A549 (cell line): ENCODE results near the gene CSTB. TPM values are rescaled to one million over a fixed set of nuclear protein-coding genes. Genes with fewer than 3 reads are reported as not detected.

Experiments
- ATAC-seq, 2 experiments: fragments of 200-7000 bp in 1 of 2; fragments of >200 bp in 1 of 2; cut with Nextera tagmentation in 1 of 2; cut with Tn5 transposase in 1 of 2; 3 replicates each; pipeline versions ENCODE4 v1.8.0 to v1.9.1; 2018 to 2020; ENCODE audit warnings: mild to moderate bottlenecking in 1 of 2, moderate library complexity in 1 of 2
- CTCF ChIA-PET: fragments of 300-600 bp; sonication (Branson Sonifier 250); formaldehyde crosslinking; extraction: SDS; loops from one replicate; lab custom pipeline; 2021; ENCODE audit warnings: antibody characterized with exemption, inconsistent platforms; lab: Yijun Ruan, JAX
- POLR2A ChIA-PET: fragments of 350-600 bp; formaldehyde crosslinking; extraction: SDS; loops from one replicate; lab custom pipeline; 2021; ENCODE audit warnings: antibody characterized with exemption, inconsistent platforms; lab: Yijun Ruan, JAX
- DNase-seq, 2 experiments: peaks; one replicate each; pipeline versions ENCODE4 v3.0.0 to v3.0.0-alpha.2; 2011 to 2016; ENCODE audit warnings: low read depth in 1 of 2, low spot score in 1 of 2
- FAIRE-seq: peaks from 2 replicates; lab custom pipeline; 2011; peaks lifted over from hg19 to GRCh38; lab: Jason Lieb, UNC
- H3K27ac ChIP-seq, 2 experiments: fragments of >200 bp; sonication (Bioruptor Twin); formaldehyde crosslinking; 3 replicates each; pipeline ENCODE4 v1.5.1; 2016 to 2017
- H3K4me1 ChIP-seq: fragments of >200 bp; sonication (Bioruptor Twin); formaldehyde crosslinking; 3 replicates; pipeline ENCODE4 v1.6.1; 2016
- H3K4me2 ChIP-seq: fragments of >200 bp; sonication (Bioruptor Twin); formaldehyde crosslinking; 3 replicates; pipeline ENCODE4 v1.6.1; 2016
- H3K4me3 ChIP-seq: fragments of >200 bp; sonication (Bioruptor Twin); formaldehyde crosslinking; 3 replicates; pipeline ENCODE4 v1.5.1; 2016
- H3K9me3 ChIP-seq: fragments of >200 bp; sonication (Bioruptor Twin); formaldehyde crosslinking; 3 replicates; pipeline ENCODE4 v1.6.1; 2016
- CHD2 ChIP-seq: fragments of 150-350 bp; IDR thresholded peaks from 2 replicates; pipeline ENCODE4 v1.6.1; 2014; ENCODE audit warnings: low read length; ENCODE audit not compliant: partially characterized antibody
- GATA3 ChIP-seq: IDR thresholded peaks from 2 replicates; pipeline ENCODE4 v1.6.1; 2012; ENCODE audit warnings: borderline replicate concordance
- HEYL ChIP-seq: fragments of 250-450 bp; sonication (Bioruptor Pico); IDR thresholded peaks from 2 replicates; pipeline ENCODE4 v1.8.0; 2021; ENCODE audit warnings: mild to moderate bottlenecking, moderate library complexity
- HOXB5 ChIP-seq: fragments of 250-450 bp; sonication (Bioruptor Pico); IDR thresholded peaks from 2 replicates; pipeline ENCODE4 v1.5.0; 2020; ENCODE audit warnings: mild to moderate bottlenecking, moderate library complexity
- JUN ChIP-seq, 2 experiments: fragments of >200 bp; sonication (Bioruptor Twin); formaldehyde crosslinking; IDR thresholded peaks; 2 replicates in 1 of 2; 3 replicates in 1 of 2; pipeline ENCODE4 v1.6.1; 2016 to 2017
- KDM1A ChIP-seq: fragments of 200-600 bp; sonication (generic); IDR thresholded peaks from 2 replicates; pipeline ENCODE4 v1.6.1; 2016; ENCODE audit warnings: low read depth, mild to moderate bottlenecking
- KDM5A ChIP-seq: fragments of 200-600 bp; sonication (generic); IDR thresholded peaks from 2 replicates; pipeline ENCODE4 v1.6.1; 2016; ENCODE audit warnings: antibody characterized with exemption, mild to moderate bottlenecking
- MYC ChIP-seq: IDR thresholded peaks from 2 replicates; pipeline ENCODE4 v1.6.1; 2012; ENCODE audit warnings: mild to moderate bottlenecking, inconsistent platforms, low read length, improper control_type of control experiment, borderline replicate concordance
- PHF8 ChIP-seq: fragments of 200-600 bp; sonication (generic); IDR thresholded peaks from 2 replicates; pipeline ENCODE4 v1.6.1; 2016; ENCODE audit warnings: low read depth, mild to moderate bottlenecking, antibody characterized with exemption, moderate library complexity, borderline replicate concordance
- POLR2A ChIP-seq: IDR thresholded peaks from 2 replicates; pipeline ENCODE4 v1.6.1; 2012; ENCODE audit warnings: mild to moderate bottlenecking, low read length
- RAD21 ChIP-seq, 2 experiments: fragments of >200 bp in 1 of 2; sonication (Bioruptor Twin) in 1 of 2; formaldehyde crosslinking in 1 of 2; IDR thresholded peaks in 1 of 2; conservative IDR thresholded peaks in 1 of 2; 2 replicates in 1 of 2; 3 replicates in 1 of 2; pipeline ENCODE4 v1.6.1; 2012 to 2018; ENCODE audit warnings: inconsistent platforms in 1 of 2
- RCOR1 ChIP-seq: fragments of 150-350 bp; IDR thresholded peaks from 2 replicates; pipeline ENCODE4 v1.6.1; 2014; ENCODE audit warnings: antibody characterized with exemption, low read length, low read depth
- RNF2 ChIP-seq: fragments of 200-600 bp; sonication (generic); IDR thresholded peaks from 2 replicates; pipeline ENCODE4 v1.6.1; 2016; ENCODE audit warnings: low read depth, mild to moderate bottlenecking, antibody characterized with exemption, moderate library complexity, borderline replicate concordance
- SMC3 ChIP-seq: fragments of >200 bp; sonication (Bioruptor Twin); formaldehyde crosslinking; IDR thresholded peaks from 3 replicates; pipeline ENCODE4 v1.6.1; 2018; ENCODE audit warnings: inconsistent platforms
- TFCP2L1 ChIP-seq: fragments of 250-450 bp; sonication (Bioruptor Pico); IDR thresholded peaks from 2 replicates; pipeline ENCODE4 v1.5.0; 2021; ENCODE audit warnings: mild to moderate bottlenecking
- WGBS: methylation state at CpG from one replicate; pipeline ENCODE4 v1.1.6; 2017; ENCODE audit errors: missing lambda C conversion rate; 5-methylcytosine and 5-hydroxymethylcytosine counted together
- polyA plus RNA-seq, 4 experiments: library from polyadenylated mRNA; depleted of rRNA in 3 of 4; stranded (reverse); fragments of >200 nt; fragmentation: RNase III in 1 of 4; extraction: RNeasy Plus Mini Kit Qiagen cat#74134 plus additional on column Dnase treatment in 1 of 4; gene quantifications; 2 replicates in 3 of 4; 3 replicates in 1 of 4; pipeline ENCODE4 v1.2.3, GENCODE V29; 2011 to 2017
- TF ChIP-seq, protein P1 (sequence below): fragments of 150-350 bp; IDR thresholded peaks from 2 replicates; pipeline ENCODE4 v1.6.1; 2014; ENCODE audit warnings: low read depth, mild to moderate bottlenecking, low read length
- TF ChIP-seq, protein P2 (sequence below): fragments of 450-650 bp; IDR thresholded peaks from 2 replicates; pipeline ENCODE4 v1.6.1; 2014; ENCODE audit warnings: antibody characterized with exemption
- TF ChIP-seq, protein P3 (sequence below): fragments of 250-450 bp; sonication (Bioruptor Pico); IDR thresholded peaks from 2 replicates; pipeline ENCODE4 v1.5.0; 2021; ENCODE audit warnings: mild to moderate bottlenecking, moderate library complexity, borderline replicate concordance
- TF ChIP-seq, protein P4 (sequence below): fragments of 250-450 bp; sonication (Bioruptor Pico); IDR thresholded peaks from 2 replicates; pipeline ENCODE4 v1.5.0; 2020; ENCODE audit warnings: low read depth, mild to moderate bottlenecking, moderate library complexity
- TF ChIP-seq, protein P5 (sequence below): fragments of >200 bp; sonication (Bioruptor Twin); formaldehyde crosslinking; IDR thresholded peaks from 3 replicates; pipeline ENCODE4 v1.5.1; 2016
- TF ChIP-seq, protein P6 (sequence below): fragments of >200 bp; sonication (Bioruptor Twin); formaldehyde crosslinking; IDR thresholded peaks from 2 replicates; pipeline ENCODE4 v1.6.1; 2016
- TF ChIP-seq, protein P7 (sequence below): IDR thresholded peaks from 2 replicates; pipeline ENCODE4 v1.6.1; 2012

Gene CSTB
- polyA plus RNA-seq, 2 of the 4 experiments (the other 2 are of a cell fraction): 42.9 to 101 TPM

DNA sequence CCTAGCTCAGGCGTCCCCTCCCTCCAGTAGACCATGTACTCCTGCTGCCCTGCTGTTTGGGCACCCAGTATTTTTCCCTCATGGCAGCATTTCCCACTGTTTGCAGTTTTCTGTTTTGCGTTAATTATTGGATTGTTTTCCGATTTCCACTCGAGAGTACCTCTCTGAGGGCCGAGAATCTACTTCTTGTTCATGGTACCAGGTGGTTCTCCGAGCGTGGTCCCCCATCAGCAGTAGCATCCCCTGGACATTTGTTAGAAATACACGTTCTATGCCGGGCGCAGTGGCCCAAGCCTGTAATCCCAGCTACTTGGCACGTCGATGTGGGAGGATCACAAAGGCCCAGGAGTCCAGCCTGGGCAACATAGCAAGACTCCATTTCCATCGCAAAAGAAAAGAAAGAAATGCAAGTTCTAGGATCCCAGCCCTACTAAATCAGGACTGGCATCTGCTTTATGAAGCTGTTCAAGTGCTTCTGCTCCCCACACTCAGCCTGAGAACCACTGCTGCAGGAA is 14.0 kb upstream of the CSTB start (continued):
- TF ChIP-seq, protein P1, sequence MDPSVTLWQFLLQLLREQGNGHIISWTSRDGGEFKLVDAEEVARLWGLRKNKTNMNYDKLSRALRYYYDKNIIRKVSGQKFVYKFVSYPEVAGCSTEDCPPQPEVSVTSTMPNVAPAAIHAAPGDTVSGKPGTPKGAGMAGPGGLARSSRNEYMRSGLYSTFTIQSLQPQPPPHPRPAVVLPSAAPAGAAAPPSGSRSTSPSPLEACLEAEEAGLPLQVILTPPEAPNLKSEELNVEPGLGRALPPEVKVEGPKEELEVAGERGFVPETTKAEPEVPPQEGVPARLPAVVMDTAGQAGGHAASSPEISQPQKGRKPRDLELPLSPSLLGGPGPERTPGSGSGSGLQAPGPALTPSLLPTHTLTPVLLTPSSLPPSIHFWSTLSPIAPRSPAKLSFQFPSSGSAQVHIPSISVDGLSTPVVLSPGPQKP: no peak

DNA sequence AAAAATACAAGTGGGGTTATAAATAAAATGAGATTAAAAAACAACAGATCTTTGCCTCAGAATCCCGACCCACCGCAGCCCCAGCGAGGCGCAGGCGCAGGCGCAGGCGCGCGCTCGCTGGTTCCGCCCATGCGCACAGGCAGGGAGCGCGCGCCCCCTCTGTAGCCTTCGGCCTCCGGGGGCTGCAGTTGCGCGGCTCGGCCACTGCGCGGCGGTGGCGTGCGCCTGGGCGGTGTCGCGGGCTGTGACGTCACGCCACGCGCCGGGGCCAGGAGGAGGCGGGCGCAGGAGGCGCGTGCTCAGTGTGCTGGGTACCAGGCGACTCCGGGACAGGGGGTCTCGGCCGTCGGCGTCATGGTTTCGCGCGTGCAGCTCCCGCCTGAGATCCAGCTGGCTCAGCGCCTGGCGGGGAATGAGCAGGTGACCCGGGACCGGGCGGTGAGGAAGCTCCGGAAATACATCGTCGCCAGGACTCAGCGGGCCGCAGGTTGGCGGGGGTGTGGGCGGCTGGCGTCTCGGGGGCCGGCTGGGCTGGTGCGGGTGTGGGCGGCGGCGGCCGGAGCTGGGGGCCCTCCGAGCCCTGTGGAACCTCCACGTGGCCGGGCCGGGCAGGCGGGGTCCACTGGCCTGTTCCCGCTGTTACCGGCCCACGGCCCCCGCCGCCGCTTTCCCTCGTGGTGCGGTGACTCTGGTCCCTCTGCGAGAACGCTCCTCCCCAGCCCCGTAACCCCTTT is 13.3 kb upstream of the CSTB start, which contains the start of gene RRP1:
TSS of gene RRP1 (plus strand) at position 302 of the 734 bp plus-strand sequence. CDS start at position 355, 53 bp downstream.
- DNase-seq: peak; percentile 73 to 82
- H3K4me3 ChIP-seq: peak within 1 kb of the TSS; percentile 91
- CTCF ChIA-PET: interaction anchor here (0.6 to 2.7 kb wide), 14 partner anchors 9 to 797 kb away, joined by 3 to 12 read pairs (median 4); no protein-coding TSS in a partner anchor
- no peak for FAIRE-seq
- ATAC-seq: peak; percentile 89 to 92
- TF ChIP-seq, protein P2, sequence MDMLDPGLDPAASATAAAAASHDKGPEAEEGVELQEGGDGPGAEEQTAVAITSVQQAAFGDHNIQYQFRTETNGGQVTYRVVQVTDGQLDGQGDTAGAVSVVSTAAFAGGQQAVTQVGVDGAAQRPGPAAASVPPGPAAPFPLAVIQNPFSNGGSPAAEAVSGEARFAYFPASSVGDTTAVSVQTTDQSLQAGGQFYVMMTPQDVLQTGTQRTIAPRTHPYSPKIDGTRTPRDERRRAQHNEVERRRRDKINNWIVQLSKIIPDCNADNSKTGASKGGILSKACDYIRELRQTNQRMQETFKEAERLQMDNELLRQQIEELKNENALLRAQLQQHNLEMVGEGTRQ: no peak
- no peak for TF ChIP-seq RCOR1
- TF ChIP-seq MYC: peak; percentile 88
- TF ChIP-seq, protein P3, sequence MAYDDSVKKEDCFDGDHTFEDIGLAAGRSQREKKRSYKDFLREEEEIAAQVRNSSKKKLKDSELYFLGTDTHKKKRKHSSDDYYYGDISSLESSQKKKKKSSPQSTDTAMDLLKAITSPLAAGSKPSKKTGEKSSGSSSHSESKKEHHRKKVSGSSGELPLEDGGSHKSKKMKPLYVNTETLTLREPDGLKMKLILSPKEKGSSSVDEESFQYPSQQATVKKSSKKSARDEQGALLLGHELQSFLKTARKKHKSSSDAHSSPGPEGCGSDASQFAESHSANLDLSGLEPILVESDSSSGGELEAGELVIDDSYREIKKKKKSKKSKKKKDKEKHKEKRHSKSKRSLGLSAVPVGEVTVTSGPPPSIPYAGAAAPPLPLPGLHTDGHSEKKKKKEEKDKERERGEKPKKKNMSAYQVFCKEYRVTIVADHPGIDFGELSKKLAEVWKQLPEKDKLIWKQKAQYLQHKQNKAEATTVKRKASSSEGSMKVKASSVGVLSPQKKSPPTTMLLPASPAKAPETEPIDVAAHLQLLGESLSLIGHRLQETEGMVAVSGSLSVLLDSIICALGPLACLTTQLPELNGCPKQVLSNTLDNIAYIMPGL (CRISPR knock-in tag): no peak
- no peak for TF ChIP-seq CHD2
- TF ChIP-seq HOXB5 (CRISPR knock-in tag): no peak
- TF ChIP-seq KDM1A: no peak
- TF ChIP-seq PHF8: peak; percentile 66; the same call in 1 of the 2 replicates
- TF ChIP-seq, protein P4, sequence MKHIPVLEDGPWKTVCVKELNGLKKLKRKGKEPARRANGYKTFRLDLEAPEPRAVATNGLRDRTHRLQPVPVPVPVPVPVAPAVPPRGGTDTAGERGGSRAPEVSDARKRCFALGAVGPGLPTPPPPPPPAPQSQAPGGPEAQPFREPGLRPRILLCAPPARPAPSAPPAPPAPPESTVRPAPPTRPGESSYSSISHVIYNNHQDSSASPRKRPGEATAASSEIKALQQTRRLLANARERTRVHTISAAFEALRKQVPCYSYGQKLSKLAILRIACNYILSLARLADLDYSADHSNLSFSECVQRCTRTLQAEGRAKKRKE (CRISPR knock-in tag): no peak
- no peak for TF ChIP-seq TFCP2L1
- TF ChIP-seq, protein P5, sequence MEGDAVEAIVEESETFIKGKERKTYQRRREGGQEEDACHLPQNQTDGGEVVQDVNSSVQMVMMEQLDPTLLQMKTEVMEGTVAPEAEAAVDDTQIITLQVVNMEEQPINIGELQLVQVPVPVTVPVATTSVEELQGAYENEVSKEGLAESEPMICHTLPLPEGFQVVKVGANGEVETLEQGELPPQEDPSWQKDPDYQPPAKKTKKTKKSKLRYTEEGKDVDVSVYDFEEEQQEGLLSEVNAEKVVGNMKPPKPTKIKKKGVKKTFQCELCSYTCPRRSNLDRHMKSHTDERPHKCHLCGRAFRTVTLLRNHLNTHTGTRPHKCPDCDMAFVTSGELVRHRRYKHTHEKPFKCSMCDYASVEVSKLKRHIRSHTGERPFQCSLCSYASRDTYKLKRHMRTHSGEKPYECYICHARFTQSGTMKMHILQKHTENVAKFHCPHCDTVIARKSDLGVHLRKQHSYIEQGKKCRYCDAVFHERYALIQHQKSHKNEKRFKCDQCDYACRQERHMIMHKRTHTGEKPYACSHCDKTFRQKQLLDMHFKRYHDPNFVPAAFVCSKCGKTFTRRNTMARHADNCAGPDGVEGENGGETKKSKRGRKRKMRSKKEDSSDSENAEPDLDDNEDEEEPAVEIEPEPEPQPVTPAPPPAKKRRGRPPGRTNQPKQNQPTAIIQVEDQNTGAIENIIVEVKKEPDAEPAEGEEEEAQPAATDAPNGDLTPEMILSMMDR: peak; percentile 74
- TF ChIP-seq RAD21 (conservative IDR thresholded peaks at IDR 0.05 in 1 of 2, IDR thresholded peaks at IDR 0.05 in 1 of 2): peak; percentile 13 to 47; a peak in 4 of 5 replicates
- peak; percentile 68; the same call in 1 of the 2 replicates for TF ChIP-seq POLR2A
- no peak for TF ChIP-seq RNF2
- TF ChIP-seq, protein P6, sequence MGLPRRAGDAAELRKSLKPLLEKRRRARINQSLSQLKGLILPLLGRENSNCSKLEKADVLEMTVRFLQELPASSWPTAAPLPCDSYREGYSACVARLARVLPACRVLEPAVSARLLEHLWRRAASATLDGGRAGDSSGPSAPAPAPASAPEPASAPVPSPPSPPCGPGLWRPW: no peak
- TF ChIP-seq KDM5A: peak; percentile 52; the same call in 1 of the 2 replicates
- TF ChIP-seq, protein P7, sequence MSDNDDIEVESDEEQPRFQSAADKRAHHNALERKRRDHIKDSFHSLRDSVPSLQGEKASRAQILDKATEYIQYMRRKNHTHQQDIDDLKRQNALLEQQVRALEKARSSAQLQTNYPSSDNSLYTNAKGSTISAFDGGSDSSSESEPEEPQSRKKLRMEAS: peak; percentile 91
- no peak for TF ChIP-seq HEYL (CRISPR knock-in tag)
- TF ChIP-seq SMC3: peak; percentile 61
- no peak for TF ChIP-seq GATA3
- peak; percentile 59 to 65; a peak in 4 of 5 replicates for TF ChIP-seq JUN (IDR thresholded peaks at IDR 0.05)
- 0% methylated on average over 19 of the region's 83 CpGs for WGBS
- peaks cover 8% of the 10 kb centered on the region; the same call in 1 of the 3 replicates for H3K4me1 ChIP-seq
- H3K9me3 ChIP-seq: no peaks in the 10 kb centered on the region
- POLR2A ChIA-PET: interaction anchor here (0.8 to 0.9 kb wide), 2 partner anchors 61 to 89 kb away, joined by 3 read pairs; no protein-coding TSS in a partner anchor
- H3K27ac ChIP-seq: peak within 1 kb of the TSS; percentile 76 to 99
- H3K4me2 ChIP-seq: peak within 1 kb of the TSS; percentile 82
